Astrocyte of the spinal cord (primary cell): ENCODE results near the gene STIM1.

Experiments used
- DNase-seq: peaks from one replicate; pipeline ENCODE4 v3.0.0; 2011; ENCODE audit warnings: low read depth, low spot score
- H3K4me3 ChIP-seq: 2 replicates; pipeline ENCODE4 v1.5.1; 2011; ENCODE audit warnings: low read depth, mild to moderate bottlenecking, low read length, moderate library complexity
- CTCF ChIP-seq: IDR thresholded peaks from 2 replicates; pipeline ENCODE4 v1.5.1; 2012; ENCODE audit warnings: low read depth, mild to moderate bottlenecking, low read length, inconsistent platforms
- in situ Hi-C: cut with HindIII; loops from 2 replicates; pipeline ENCODE4 v1.10.0; 2017; ENCODE audit warnings: low sequenced_read_pairs

STIM1 gene

DNA sequence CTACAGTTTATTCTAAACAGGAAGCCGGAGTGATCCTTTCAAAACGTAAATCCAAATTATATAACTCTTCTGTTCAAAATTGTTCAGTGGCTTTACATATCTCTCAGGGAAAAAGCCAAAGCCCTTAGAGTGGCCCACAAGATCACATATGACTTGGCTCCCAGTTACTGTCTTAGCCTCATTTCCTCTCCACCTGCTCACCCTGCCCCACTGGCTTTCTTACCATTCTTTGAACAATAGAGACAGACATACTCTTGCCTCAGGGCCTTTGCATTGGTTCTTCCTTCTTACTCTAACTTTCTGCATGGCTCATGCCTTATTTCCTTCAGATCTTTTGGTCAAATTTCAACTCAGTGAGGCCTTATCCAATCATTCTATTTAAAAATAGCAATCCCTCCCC, 52.1 kb downstream of the STIM1 start:
- in situ Hi-C loops: no loop called here

GRCh38 chr11:3909901-3910300, 54.4 kb downstream of the STIM1 start:
- in situ Hi-C loops: no loop called here
- TF ChIP-seq CTCF: no peak
- no peak for DNase-seq
- H3K4me3 ChIP-seq: no peak overlapping the region

More for the DNA sequence above, 52.1 kb downstream of the STIM1 start:
- no peak for TF ChIP-seq CTCF
- DNase-seq: no peak
- no peak overlapping the region for H3K4me3 ChIP-seq

DNA sequence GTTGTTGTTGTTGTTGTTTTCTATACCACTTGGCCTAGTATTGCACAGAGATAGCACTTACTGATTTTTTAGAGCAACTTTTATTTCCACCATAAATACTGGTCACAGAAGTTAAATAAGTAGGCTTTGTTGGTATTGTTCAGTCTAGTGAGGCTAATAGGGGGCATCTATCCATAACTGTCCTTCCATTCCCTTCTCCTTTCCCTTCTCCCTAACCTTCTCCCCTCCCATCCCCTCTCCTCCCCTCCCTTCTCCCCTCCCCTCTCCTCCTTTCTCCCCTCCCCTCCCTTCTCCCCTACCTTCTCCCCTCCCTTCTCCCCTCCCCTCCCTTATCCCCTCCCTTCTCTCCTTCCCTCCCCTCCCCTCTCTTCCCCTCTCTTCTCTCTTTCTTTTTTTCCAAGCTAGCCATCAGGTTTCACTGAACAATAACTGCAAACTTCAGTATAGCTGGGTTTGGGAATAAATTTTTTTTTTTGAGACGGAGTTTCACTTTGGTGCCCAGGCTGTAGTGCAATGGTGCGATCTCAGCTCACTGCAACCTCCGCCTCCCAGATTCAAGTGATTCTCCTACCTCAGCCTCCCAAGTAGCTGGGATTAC, 56.5 kb downstream of the STIM1 start:
- no peak for DNase-seq
- no peak overlapping the region for H3K4me3 ChIP-seq
- in situ Hi-C loops: no loop called here
- no peak for TF ChIP-seq CTCF

DNA sequence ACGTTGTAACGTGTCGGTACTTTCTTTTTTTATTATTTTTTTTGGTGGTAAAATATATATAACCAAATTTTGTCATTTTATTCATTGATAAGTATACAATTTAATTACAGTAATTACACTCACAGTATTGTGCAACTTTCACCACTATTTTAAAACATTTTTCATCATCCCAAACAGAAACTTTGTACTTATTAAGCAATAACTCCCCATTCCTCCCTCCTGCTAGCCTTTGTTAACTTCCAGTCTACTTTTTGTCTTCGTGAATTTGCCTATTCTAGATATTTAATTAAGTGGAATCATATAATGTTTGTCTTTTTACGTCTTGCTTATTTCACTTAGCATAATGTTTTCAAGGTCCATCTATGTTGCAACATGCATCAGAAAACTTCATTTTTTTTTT, 58.5 kb downstream of the STIM1 start:
- DNase-seq: no peak
- TF ChIP-seq CTCF: no peak
- in situ Hi-C loops: no loop called here
- H3K4me3 ChIP-seq: no peak overlapping the region

DNA sequence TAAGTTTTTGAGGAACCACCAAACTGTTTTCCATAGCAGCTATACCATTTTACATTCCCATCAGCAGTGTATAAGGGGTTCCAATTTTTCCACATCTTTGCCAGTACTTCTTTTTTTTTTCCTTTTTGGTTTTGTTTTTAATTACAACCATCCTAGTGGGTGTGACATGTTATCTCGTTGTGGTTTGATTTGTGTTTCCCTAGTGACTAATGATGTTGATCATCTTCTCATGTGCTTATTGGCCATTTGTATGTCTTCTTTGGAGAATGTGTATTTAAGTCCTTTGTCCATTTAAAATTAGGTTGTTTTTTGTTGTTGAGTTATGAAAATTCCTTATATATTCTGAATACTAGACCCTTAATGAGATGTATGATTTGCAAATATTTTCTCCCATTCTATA, 59.3 kb downstream of the STIM1 start:
- no peak for DNase-seq
- no peak for TF ChIP-seq CTCF
- H3K4me3 ChIP-seq: no peak overlapping the region
- in situ Hi-C loops: no loop called here

DNA sequence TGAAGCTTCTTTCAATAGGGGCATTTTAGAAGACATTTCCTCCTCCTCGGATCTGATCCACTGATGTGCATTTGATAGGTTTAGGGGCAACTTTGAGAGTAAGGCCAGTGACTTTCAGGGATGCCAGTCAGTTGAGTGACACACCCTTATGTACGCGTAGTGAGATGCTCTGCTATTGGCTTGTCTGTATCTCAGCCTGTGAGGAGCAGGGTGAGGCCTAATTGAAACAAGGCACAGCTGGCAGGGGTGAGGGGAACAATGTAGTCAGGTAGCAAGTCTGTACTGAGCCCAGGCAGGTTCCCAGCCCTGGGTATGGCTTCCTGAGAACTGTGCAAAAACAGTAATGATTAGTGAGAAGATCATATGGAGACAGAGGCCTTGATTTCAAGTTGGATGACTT, 61.5 kb downstream of the STIM1 start:
- H3K4me3 ChIP-seq: no peak overlapping the region
- TF ChIP-seq CTCF: no peak
- in situ Hi-C loops: no loop called here
- no peak for DNase-seq
